Duodenal mucosa (tissue), 2 donors: ENCODE results near the gene ATP23.

Experiments used
- H3K27ac ChIP-seq: one replicate; pipeline ENCODE4 v1.7.0; 2013; ENCODE audit warnings: low read depth, low read length
- H3K27me3 ChIP-seq, 2 donors: one replicate each; pipeline ENCODE4 v1.7.0; 2013; ENCODE audit warnings: low read length in 2 of 2, control low read depth in 1 of 2; ENCODE audit not compliant: insufficient read depth in 2 of 2, control insufficient read depth in 1 of 2
- H3K36me3 ChIP-seq, 2 donors: one replicate each; pipeline ENCODE4 v1.7.0; 2013; ENCODE audit warnings: low read length in 2 of 2, control low read depth in 1 of 2; ENCODE audit not compliant: insufficient read depth in 2 of 2, control insufficient read depth in 1 of 2
- H3K4me1 ChIP-seq, 2 donors: one replicate each; pipeline ENCODE4 v1.7.0; 2013; ENCODE audit warnings: low read length in 2 of 2, control low read depth in 1 of 2; ENCODE audit not compliant: insufficient read depth in 2 of 2, control insufficient read depth in 1 of 2
- H3K4me3 ChIP-seq, 2 donors: one replicate each; pipeline ENCODE4 v1.7.0; 2013; ENCODE audit warnings: low read length in 2 of 2, low read depth in 1 of 2
- H3K9ac ChIP-seq, 2 donors: one replicate each; pipeline ENCODE4 v1.7.0; 2013; ENCODE audit warnings: low read length in 2 of 2, low read depth in 1 of 2
- H3K9me3 ChIP-seq, 2 donors: one replicate each; pipeline ENCODE4 v1.7.0; 2013; ENCODE audit warnings: low read length in 2 of 2, control low read depth in 1 of 2; ENCODE audit not compliant: control insufficient read depth in 1 of 2

The ATP23 gene

GRCh38 chr12:57909056-57909455, 32.3 kb upstream of the ATP23 start:
- Histone ChIP-seq H3K9me3 (no peaks in the 10 kb centered on the region), H3K27me3 (peaks cover 0 to 3% of the 10 kb centered on the region in 2 donors), H3K36me3 (no peaks in the 10 kb centered on the region), H3K4me1 (peaks cover 0 to 3% of the 10 kb centered on the region in 2 donors), H3K9ac (no peak overlapping the region), H3K27ac (no peak overlapping the region), H3K4me3 (no peak overlapping the region)

DNA sequence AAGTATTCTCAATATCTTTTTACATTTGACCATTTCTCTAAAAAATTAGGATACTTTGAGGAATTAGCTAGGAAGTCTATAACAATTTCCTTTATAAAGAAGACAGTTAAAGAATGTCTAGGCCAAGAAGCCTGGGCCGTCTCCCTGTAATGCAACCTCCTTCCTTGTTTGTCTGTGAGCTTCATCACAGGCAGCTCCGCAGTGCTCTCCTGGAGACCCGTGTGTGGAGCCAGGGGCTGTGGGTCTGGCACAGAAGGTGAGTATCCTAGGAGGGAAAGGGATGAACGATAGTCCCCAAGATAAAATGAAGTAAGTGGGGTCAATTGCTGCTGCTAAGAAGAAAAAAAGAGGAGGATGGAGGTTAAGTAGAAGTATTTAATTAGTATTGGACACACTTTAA, 31.8 kb upstream of the ATP23 start:
- Histone ChIP-seq H3K4me1 (peaks cover 0 to 3% of the 10 kb centered on the region in 2 donors), H3K4me3 (no peak overlapping the region), H3K27me3 (peaks cover 0 to 3% of the 10 kb centered on the region in 2 donors), H3K36me3 (no peaks in the 10 kb centered on the region), H3K27ac (no peak overlapping the region), H3K9me3 (no peaks in the 10 kb centered on the region), H3K9ac (no peak overlapping the region)

- Histone ChIP-seq H3K4me3 (no peak overlapping the region), H3K36me3 (no peaks in the 10 kb centered on the region)
Measured at GRCh38 chr12:57918147-57918546, 23.2 kb upstream of the ATP23 start.

DNA sequence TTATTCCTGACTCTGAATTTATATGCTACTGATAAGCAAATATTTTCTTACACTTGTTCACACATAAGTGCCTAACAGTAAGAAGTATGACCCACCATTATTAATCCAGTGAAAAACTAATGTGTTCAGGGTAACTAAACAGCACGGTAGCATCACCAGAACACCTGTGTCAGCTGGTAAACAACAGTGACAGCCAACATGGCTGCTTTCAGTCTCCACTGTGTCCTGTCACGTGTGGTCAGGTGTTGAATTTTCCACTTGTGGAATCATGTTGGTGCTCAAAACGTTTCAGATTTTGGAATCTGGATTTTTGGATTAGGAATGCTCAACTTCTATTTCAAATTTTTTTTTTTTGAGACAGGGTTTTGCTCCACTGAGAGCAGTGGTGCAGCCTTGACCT, 14.3 kb upstream of the ATP23 start:
- no peak overlapping the region for H3K27ac ChIP-seq
- no peak overlapping the region for H3K4me3 ChIP-seq
- no peaks in the 10 kb centered on the region for H3K9me3 ChIP-seq
- H3K36me3 ChIP-seq: no peaks in the 10 kb centered on the region
- no peak overlapping the region for H3K9ac ChIP-seq
- H3K4me1 ChIP-seq: no peaks in the 10 kb centered on the region
- no peaks in the 10 kb centered on the region for H3K27me3 ChIP-seq

More at GRCh38 chr12:57918147-57918546, 23.2 kb upstream of the ATP23 start:
- H3K4me1 ChIP-seq: no peaks in the 10 kb centered on the region
- no peaks in the 10 kb centered on the region for H3K27me3 ChIP-seq
- H3K9me3 ChIP-seq: no peaks in the 10 kb centered on the region
- no peak overlapping the region for H3K9ac ChIP-seq
- no peak overlapping the region for H3K27ac ChIP-seq

DNA sequence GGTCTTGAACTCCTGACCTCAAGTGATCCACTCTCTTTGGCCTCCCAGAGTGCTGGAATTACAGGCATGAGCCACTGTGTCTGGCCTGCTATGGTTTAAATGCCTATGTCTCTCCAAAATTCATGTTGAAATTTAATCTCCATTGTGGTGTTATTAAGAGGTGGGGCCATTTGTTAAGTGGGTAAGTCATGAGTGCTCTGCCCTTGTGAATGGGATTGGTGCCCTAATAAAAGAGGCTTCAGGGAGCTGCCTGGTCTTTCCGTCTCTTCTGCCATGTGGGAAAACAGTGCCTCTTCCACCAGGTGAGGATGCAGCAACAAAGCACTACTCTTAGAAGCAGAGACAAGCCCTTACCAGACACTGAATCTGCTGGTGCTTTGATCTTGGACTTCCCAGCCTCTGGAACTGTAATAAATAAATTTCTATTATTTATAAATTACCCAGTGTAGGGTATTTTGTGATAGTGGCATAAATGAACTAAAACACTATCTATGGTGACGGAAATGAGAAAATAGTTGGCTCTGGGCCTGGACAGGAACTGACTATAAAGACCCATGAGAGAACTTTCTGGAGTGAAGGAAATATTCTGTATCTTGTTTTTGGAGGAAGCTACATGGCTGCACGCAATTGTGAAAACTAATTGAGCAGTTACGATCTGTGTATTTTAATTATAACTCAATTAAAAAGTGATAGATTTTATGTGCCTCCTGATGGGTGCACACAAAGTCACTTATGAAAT, 12.1 kb upstream of the ATP23 start:
- H3K36me3 ChIP-seq: no peaks in the 10 kb centered on the region
- no peaks in the 10 kb centered on the region for H3K4me1 ChIP-seq
- H3K9me3 ChIP-seq: no peaks in the 10 kb centered on the region
- H3K9ac ChIP-seq: no peak overlapping the region
- H3K27me3 ChIP-seq: no peaks in the 10 kb centered on the region
- no peak overlapping the region for H3K27ac ChIP-seq
- no peak overlapping the region for H3K4me3 ChIP-seq

DNA sequence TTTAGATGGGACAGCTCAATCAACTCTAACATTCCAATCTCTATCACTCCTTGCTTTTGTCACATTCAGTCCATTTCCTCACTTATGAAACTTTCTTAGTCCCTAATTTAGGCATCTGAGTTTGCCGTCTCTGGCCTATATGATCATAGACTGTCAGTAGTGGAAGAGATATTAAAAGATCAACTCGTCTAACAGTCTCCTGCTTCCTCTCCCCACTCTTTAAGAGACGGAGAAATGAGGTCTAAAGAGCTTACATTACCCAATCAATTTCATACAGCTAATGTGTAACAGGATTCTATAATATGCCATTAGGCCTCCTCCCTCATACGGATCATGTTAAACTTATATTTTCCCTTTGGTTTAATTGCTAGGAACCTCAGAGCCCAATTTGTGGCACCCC, 6.5 kb upstream of the ATP23 start:
- Histone ChIP-seq H3K27me3 (no peaks in the 10 kb centered on the region), H3K9ac (no peak overlapping the region), H3K9me3 (no peaks in the 10 kb centered on the region), H3K27ac (no peak overlapping the region), H3K4me1 (peaks cover 0 to 4% of the 10 kb centered on the region in 2 donors), H3K36me3 (no peaks in the 10 kb centered on the region), H3K4me3 (no peak overlapping the region)

DNA sequence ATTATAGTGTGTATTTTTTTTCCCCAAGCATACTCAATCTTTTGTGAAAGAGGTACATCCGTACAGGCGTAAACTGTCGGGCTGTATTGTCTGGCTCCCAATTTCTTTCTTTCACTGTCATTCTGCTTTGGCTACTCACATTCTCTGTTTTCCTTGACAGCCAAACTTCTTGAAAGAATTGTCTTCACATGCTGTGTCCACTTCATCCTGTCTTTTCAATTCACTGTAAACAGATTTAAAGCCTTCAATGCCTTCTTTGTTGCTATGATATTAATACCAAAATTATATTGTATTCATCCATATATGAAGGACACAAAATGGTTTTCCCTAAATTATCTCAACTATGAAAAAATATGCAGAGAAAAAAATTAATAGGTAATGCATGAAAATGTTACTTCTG, 6.0 kb upstream of the ATP23 start:
- Histone ChIP-seq H3K27me3 (no peaks in the 10 kb centered on the region), H3K4me3 (peak overlapping the region in 1 of 2 donors; percentile 65), H3K36me3 (no peaks in the 10 kb centered on the region), H3K4me1 (peaks cover under 1 to 5% of the 10 kb centered on the region in 2 donors), H3K27ac (no peak overlapping the region), H3K9me3 (no peaks in the 10 kb centered on the region), H3K9ac (no peak overlapping the region)

- Histone ChIP-seq H3K27ac (no peak overlapping the region), H3K4me1 (peaks cover 7 to 11% of the 10 kb centered on the region in 2 donors), H3K4me3 (peak overlapping the region; percentile 63 to 65), H3K9me3 (no peaks in the 10 kb centered on the region), H3K9ac (peak overlapping the region; percentile 41 to 52), H3K27me3 (no peaks in the 10 kb centered on the region), H3K36me3 (no peaks in the 10 kb centered on the region)
Measured at GRCh38 chr12:57935839-57936512, 5.4 kb upstream of the ATP23 start.

DNA sequence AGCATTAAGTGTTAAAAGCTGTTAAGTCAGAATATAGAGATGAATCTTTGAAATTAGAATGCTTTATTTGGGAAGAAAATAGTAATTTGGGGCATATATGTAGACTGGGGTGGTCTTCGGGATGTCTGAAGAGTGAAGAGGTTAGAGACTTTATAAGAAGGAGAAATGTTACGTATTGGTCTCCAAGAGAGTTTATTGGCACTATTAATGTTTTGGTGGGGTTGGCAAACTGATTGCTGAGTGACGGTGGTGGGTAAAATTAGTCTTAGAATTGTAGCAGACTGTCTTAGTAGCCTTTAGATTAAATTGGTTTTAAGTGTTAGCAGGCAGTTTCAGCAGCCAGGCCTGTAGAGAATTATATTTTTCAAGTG, 4.9 kb upstream of the ATP23 start:
- no peak overlapping the region for H3K27ac ChIP-seq
- H3K36me3 ChIP-seq: no peaks in the 10 kb centered on the region
- peak overlapping the region in 1 of 2 donors; percentile 41 for H3K9ac ChIP-seq
- no peaks in the 10 kb centered on the region for H3K9me3 ChIP-seq
- H3K4me3 ChIP-seq: peak overlapping the region in 1 of 2 donors; percentile 63
- peaks cover 7 to 12% of the 10 kb centered on the region in 2 donors for H3K4me1 ChIP-seq
- no peaks in the 10 kb centered on the region for H3K27me3 ChIP-seq

GRCh38 chr12:57939291-57939690, 2.1 kb upstream of the ATP23 start:
- Histone ChIP-seq H3K9me3 (no peaks in the 10 kb centered on the region), H3K9ac (no peak overlapping the region), H3K27ac (no peak overlapping the region), H3K4me1 (peaks cover 9 to 16% of the 10 kb centered on the region in 2 donors), H3K4me3 (no peak overlapping the region), H3K27me3 (no peaks in the 10 kb centered on the region), H3K36me3 (no peaks in the 10 kb centered on the region)
